Measurements from ENCODE around the gene AOPEP. TPM values are rescaled to one million over a fixed set of nuclear protein-coding genes. Genes with fewer than 3 reads are reported as not detected.

The AOPEP gene
- total and polyA plus RNA-seq, 2 of the 13 experiments (the other 11 are each of a cell fraction or from before 2014, with no cell fraction given): 22.2 to 41.6 TPM

DNA sequence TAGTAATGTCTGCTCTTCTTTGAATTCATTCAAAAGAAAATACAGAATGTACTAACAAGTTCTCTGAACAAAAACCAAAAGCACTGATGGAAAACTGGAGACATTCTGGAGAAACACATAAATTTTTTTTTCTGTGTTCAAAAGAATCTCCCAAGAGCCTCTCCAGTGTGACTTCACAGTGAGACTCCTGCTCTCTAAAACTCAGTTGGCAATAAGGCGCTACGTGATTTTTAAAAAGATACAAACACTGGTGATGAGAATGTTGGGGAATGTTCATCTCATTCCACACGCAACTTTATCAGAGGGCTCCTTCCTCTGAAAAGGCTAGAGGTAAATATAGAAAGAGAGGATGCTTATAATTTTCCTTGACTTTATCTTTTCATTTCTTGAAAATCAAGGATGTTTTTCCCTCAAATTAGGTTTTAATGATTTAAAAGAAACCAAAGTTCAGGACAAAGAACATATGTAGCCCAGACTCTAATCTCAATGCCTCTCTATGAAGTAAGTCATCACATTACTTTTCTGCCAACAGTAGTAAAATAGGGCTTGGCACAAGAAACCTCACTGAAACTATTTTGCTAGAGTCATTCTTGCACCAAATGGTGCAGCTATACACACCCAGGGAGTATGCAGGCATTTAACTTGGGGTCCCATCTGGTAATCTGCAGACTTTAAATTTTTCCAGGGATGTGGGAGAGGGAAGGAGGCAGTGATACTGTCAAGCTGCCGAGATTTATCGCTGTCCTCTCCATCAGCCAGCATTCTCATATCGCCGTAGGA, 12.9 kb upstream of the AOPEP start:
- Histone ChIP-seq H3K36me3 (replicated peaks in 1 of 2; ENCODE audit: control insufficient read depth in 1 of 2, insufficient read depth in 2 of 2, low read length in 2 of 2) (no peaks in the 10 kb centered on the region), H3K79me2 (ENCODE audit: insufficient read depth, low read length) (no peaks in the 10 kb centered on the region), H2AFZ (ENCODE audit: low read length) (no peak overlapping the region), H3K4me2 (ENCODE audit: low read depth, low read length) (no peak overlapping the region), H3K27me3 (ENCODE audit: control insufficient read depth in 1 of 2, insufficient read depth in 2 of 2, low read length in 2 of 2) (no peaks in the 10 kb centered on the region), H3K4me1 (ENCODE audit: insufficient read depth, low read length) (peaks cover 6% of the 10 kb centered on the region; the same call in 1 of the 2 replicates), H3K27ac (ENCODE audit: extremely low read length, insufficient read depth, low read length) (no peak overlapping the region), H3K9me3 (ENCODE audit: low read length) (no peaks in the 10 kb centered on the region), H3K4me3 (replicated peaks in 1 of 3; ENCODE audit: insufficient read depth in 1 of 3, low read depth in 2 of 3, low read length in 3 of 3) (no peak overlapping the region), H3K9ac (ENCODE audit: insufficient read depth, low read depth, low read length) (no peak overlapping the region), H4K20me1 (ENCODE audit: insufficient read depth, low read length) (no peaks in the 10 kb centered on the region)
- in situ Hi-C loops (cut with HindIII; ENCODE audit: extremely low pct_ligation_motif_present, low pct_unique_long_range_greater_than_20kb) (no loop called here), intact Hi-C loops (cut with micrococcal nuclease; ENCODE audit: unreplicated experiment) (no loop called here)
- BruUV-seq (replicated peaks): no TSS peak
- ATAC-seq (no peak), DNase-seq (ENCODE audit: low spot score) (no peak), FAIRE-seq (no peak)
- CTCF ChIA-PET (ENCODE audit: low intra/inter-chr PET ratio, low total read pairs): no interaction called here
- no peak for TF ChIP-seq RARA (CRISPR knock-in tag; IDR thresholded peaks at IDR 0.05)
- no peak for TF ChIP-seq NCOA5 (CRISPR knock-in tag; IDR thresholded peaks at IDR 0.05)
- TF ChIP-seq, protein P1, sequence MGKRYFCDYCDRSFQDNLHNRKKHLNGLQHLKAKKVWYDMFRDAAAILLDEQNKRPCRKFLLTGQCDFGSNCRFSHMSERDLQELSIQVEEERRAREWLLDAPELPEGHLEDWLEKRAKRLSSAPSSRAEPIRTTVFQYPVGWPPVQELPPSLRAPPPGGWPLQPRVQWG (CRISPR knock-in tag; IDR thresholded peaks at IDR 0.05; ENCODE audit: borderline replicate concordance, low read depth): no peak
- TF ChIP-seq TMF1 (CRISPR knock-in tag; IDR thresholded peaks at IDR 0.05; ENCODE audit: low read depth): no peak
- TF ChIP-seq ZNF746 (CRISPR knock-in tag; IDR thresholded peaks at IDR 0.05): no peak
- TF ChIP-seq, protein P2, sequence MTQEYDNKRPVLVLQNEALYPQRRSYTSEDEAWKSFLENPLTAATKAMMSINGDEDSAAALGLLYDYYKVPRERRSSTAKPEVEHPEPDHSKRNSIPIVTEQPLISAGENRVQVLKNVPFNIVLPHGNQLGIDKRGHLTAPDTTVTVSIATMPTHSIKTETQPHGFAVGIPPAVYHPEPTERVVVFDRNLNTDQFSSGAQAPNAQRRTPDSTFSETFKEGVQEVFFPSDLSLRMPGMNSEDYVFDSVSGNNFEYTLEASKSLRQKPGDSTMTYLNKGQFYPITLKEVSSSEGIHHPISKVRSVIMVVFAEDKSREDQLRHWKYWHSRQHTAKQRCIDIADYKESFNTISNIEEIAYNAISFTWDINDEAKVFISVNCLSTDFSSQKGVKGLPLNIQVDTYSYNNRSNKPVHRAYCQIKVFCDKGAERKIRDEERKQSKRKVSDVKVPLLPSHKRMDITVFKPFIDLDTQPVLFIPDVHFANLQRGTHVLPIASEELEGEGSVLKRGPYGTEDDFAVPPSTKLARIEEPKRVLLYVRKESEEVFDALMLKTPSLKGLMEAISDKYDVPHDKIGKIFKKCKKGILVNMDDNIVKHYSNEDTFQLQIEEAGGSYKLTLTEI (CRISPR knock-in tag; conservative IDR thresholded peaks at IDR 0.05): no peak
- TF ChIP-seq NR3C1 (CRISPR knock-in tag; IDR thresholded peaks at IDR 0.05): no peak
- no peak for TF ChIP-seq ZNF496 (CRISPR knock-in tag; IDR thresholded peaks at IDR 0.05; ENCODE audit: insufficient replicate concordance)
- no peak for TF ChIP-seq FOXO1 (CRISPR knock-in tag; IDR thresholded peaks at IDR 0.05)
- TF ChIP-seq HMG20B (CRISPR knock-in tag; conservative IDR thresholded peaks at IDR 0.05): no peak
- TF ChIP-seq JUNB (CRISPR knock-in tag; IDR thresholded peaks at IDR 0.05; ENCODE audit: borderline replicate concordance): no peak
- TF ChIP-seq HOXA7 (CRISPR knock-in tag; IDR thresholded peaks at IDR 0.05): no peak
- no peak for TF ChIP-seq KMT2A (CRISPR knock-in tag; IDR thresholded peaks at IDR 0.05)
- TF ChIP-seq TBX2 (CRISPR knock-in tag; IDR thresholded peaks at IDR 0.05; ENCODE audit: borderline replicate concordance): no peak
- TF ChIP-seq, protein P3, sequence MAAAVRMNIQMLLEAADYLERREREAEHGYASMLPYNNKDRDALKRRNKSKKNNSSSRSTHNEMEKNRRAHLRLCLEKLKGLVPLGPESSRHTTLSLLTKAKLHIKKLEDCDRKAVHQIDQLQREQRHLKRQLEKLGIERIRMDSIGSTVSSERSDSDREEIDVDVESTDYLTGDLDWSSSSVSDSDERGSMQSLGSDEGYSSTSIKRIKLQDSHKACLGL (CRISPR knock-in tag; IDR thresholded peaks at IDR 0.05): no peak
- 72% methylated on average over 7 of the region's 7 CpGs for WGBS (ENCODE audit: low lambda C conversion rate)
- POLR2A ChIA-PET: no interaction called here
